Activated CD8-positive, alpha-beta T cell treated with anti-CD3 and anti-CD28 coated beads for 36 hours (primary cell): ENCODE data around the gene HAAO. TPM values are rescaled to one million over a fixed set of nuclear protein-coding genes. Genes with fewer than 3 reads are reported as not detected.

Experiments
- ATAC-seq: fragments of 200-7000 bp; cut with Tn5 transposase; one replicate; pipeline ENCODE4 v1.10.0; 2021; ENCODE audit warnings: mild to moderate bottlenecking, moderate library complexity
- CTCF ChIA-PET: fragments of 350-600 bp; sonication (Branson Sonifier 250); formaldehyde crosslinking; loops from one replicate; lab custom pipeline; 2021; ENCODE audit warnings: antibody characterized with exemption; lab: Charles Lee
- POLR2A ChIA-PET: fragments of 350-600 bp; sonication (Branson Sonifier 250); formaldehyde crosslinking; loops from one replicate; lab custom pipeline; 2021; ENCODE audit warnings: antibody characterized with exemption; lab: Charles Lee
- DNase-seq: peaks from one replicate; pipeline ENCODE4 v3.0.0-alpha.2; 2020
- H3K27ac Mint-ChIP-seq: one replicate; pipeline ENCODE4 v1.8.0; 2021; ENCODE audit warnings: mild to moderate bottlenecking, mixed read lengths
- H3K27me3 Mint-ChIP-seq: one replicate; pipeline ENCODE4 v1.8.0; 2021; ENCODE audit warnings: mixed read lengths
- H3K36me3 Mint-ChIP-seq: one replicate; pipeline ENCODE4 v1.8.0; 2021; ENCODE audit warnings: low read depth, mixed read lengths
- H3K4me1 Mint-ChIP-seq: one replicate; pipeline ENCODE4 v1.8.0; 2021; ENCODE audit warnings: low read depth, mixed read lengths
- H3K4me3 Mint-ChIP-seq: one replicate; pipeline ENCODE4 v1.8.0; 2021; ENCODE audit warnings: mild to moderate bottlenecking, moderate library complexity, mixed read lengths
- H3K9me3 Mint-ChIP-seq: one replicate; pipeline ENCODE4 v1.8.0; 2021; ENCODE audit warnings: mixed read lengths
- intact Hi-C: fragments of 100-400 bp; cut with micrococcal nuclease; formaldehyde crosslinking; loops from one replicate; pipeline ENCODE4 v1.10.0; 2022
- total RNA-seq, 2 experiments: library from RNA; stranded (reverse); gene quantifications; one replicate each; pipeline ENCODE4 v1.2.3, GENCODE V29; 2021
- TF ChIP-seq, protein P1 (sequence below): fragments of 200-600 bp; IDR thresholded peaks from one replicate; pipeline ENCODE4 v1.8.0; 2022; ENCODE audit warnings: antibody characterized with exemption, mild to moderate bottlenecking

Gene HAAO
- total RNA-seq, 2 experiments from 2014 or later: 0.63 to 1.0 TPM

DNA sequence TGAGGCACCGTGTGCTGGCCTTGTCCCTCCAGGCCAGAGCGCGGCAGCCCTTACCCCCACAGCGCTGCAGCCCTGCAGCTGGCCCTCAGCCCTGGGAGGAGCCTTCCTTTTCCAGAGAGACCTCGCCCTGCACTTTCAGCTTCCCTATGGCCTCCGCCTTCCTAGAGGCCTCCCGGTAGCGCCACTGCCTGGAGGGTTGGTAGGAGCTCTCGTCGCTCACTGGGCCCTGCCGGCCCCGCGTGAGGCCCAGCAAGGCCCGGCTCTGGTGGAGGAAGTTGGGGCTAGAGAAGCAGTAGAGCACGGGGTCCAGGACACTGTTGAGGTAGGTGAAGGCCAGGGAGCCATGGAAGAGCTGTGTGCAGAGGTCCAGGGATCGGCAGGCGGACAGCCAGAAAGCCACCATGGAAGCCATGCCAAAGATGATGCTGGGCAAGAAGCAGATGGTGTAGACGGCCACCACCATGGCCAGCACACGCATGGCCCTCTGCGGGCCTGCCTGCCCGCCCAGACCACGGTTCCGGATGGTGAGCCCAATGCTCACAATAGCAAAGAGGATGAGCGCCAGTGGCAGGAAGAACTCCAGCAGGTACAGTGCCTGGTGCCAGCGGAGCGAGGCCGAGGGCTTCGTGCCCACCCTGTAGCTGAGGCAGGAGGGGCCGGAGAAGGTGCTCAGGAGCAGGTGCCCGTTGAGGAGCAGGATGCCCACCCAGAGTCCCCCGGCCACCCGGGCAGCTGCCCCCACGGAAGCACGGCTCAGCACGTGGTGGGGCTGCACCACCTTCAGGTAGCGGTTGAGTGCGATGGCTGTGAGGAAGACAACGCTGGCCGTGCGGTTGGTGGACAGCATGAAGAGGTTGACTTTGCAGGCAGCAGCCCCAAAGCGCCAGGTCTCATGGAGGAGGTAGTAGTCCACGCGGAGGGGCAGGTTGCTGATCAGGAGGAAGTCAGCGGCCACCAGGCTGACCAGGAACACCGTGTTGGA is 29.3 kb downstream of the HAAO start:
- ATAC-seq (no peak), DNase-seq (no peak)
- intact Hi-C loops: no loop called here
- Mint-ChIP-seq H3K4me1 (no peaks in the 10 kb centered on the region), H3K4me3 (no peak overlapping the region), H3K36me3 (peaks cover 1% of the 10 kb centered on the region), H3K27ac (no peak overlapping the region), H3K9me3 (no peaks in the 10 kb centered on the region), H3K27me3 (no peaks in the 10 kb centered on the region)
- POLR2A ChIA-PET: no interaction called here
- TF ChIP-seq, protein P1, sequence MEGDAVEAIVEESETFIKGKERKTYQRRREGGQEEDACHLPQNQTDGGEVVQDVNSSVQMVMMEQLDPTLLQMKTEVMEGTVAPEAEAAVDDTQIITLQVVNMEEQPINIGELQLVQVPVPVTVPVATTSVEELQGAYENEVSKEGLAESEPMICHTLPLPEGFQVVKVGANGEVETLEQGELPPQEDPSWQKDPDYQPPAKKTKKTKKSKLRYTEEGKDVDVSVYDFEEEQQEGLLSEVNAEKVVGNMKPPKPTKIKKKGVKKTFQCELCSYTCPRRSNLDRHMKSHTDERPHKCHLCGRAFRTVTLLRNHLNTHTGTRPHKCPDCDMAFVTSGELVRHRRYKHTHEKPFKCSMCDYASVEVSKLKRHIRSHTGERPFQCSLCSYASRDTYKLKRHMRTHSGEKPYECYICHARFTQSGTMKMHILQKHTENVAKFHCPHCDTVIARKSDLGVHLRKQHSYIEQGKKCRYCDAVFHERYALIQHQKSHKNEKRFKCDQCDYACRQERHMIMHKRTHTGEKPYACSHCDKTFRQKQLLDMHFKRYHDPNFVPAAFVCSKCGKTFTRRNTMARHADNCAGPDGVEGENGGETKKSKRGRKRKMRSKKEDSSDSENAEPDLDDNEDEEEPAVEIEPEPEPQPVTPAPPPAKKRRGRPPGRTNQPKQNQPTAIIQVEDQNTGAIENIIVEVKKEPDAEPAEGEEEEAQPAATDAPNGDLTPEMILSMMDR: no peak
- CTCF ChIA-PET: no interaction called here

DNA sequence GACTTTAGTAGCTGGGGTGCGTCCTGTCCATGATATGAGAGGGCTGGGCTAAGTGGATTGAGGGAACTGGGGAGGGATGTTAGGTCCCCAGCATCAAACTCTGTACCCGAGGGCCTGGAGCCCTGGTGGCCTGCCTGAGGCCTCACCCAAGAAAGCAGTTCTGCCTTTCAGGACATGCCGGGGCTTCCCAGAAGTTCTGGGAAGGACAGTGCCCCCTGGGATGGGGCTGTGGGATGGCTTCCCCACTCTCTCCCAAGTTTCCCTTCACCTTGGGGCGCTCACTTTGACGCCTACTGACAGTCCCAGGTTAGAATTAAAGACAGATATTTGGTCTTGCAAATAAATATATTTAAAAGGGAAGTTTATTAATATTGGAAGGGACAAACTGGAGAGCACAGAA is 30.2 kb downstream of the HAAO start:
- no peak overlapping the region for H3K27ac Mint-ChIP-seq
- H3K4me1 Mint-ChIP-seq: no peaks in the 10 kb centered on the region
- ChIA-PET CTCF (no interaction called here), POLR2A (no interaction called here)
- TF ChIP-seq, protein P1: no peak
- intact Hi-C loops: no loop called here
- no peaks in the 10 kb centered on the region for H3K9me3 Mint-ChIP-seq
- H3K4me3 Mint-ChIP-seq: no peak overlapping the region
- DNase-seq (no peak), ATAC-seq (no peak)
- no peaks in the 10 kb centered on the region for H3K27me3 Mint-ChIP-seq
- H3K36me3 Mint-ChIP-seq: peaks cover 1% of the 10 kb centered on the region

- Mint-ChIP-seq H3K9me3 (no peaks in the 10 kb centered on the region), H3K27me3 (no peaks in the 10 kb centered on the region), H3K27ac (no peak overlapping the region), H3K4me1 (no peaks in the 10 kb centered on the region), H3K36me3 (peaks cover 1% of the 10 kb centered on the region), H3K4me3 (no peak overlapping the region)
- TF ChIP-seq, protein P1: no peak
- ATAC-seq (no peak), DNase-seq (no peak)
- intact Hi-C loops: no loop called here
- ChIA-PET CTCF (no interaction called here), POLR2A (no interaction called here)
Observed at GRCh38 chr2:42761554-42761953, 30.8 kb downstream of the HAAO start.

GRCh38 chr2:42758751-42759150 is 33.6 kb downstream of the HAAO start:
- POLR2A ChIA-PET: interaction anchor here (0.6 to 0.8 kb wide), 2 partner anchors 53 to 551 kb away, joined by 3 to 4 read pairs; no protein-coding TSS in a partner anchor
- CTCF ChIA-PET: interaction anchor here (1.1 kb wide), 1 partner anchor 17 kb away, joined by 4 read pairs; no protein-coding TSS in a partner anchor
- Mint-ChIP-seq H3K27ac (no peak overlapping the region), H3K9me3 (no peaks in the 10 kb centered on the region), H3K4me1 (peaks cover 7% of the 10 kb centered on the region), H3K36me3 (peaks cover 1% of the 10 kb centered on the region), H3K27me3 (no peaks in the 10 kb centered on the region), H3K4me3 (no peak overlapping the region)
- no peak for DNase-seq
- intact Hi-C loops: no loop called here
- no peak for ATAC-seq
- TF ChIP-seq, protein P1: no peak
